H1 (cell line): Measurements from ENCODE around the gene CEP68. TPM values are rescaled to one million over a fixed set of nuclear protein-coding genes. Genes with fewer than 3 reads are reported as not detected.
A peak's percentile ranks its signal among the peaks of the same experiment; 100 is the strongest.

Experiments
- CTCF ChIA-PET: fragments of 300-600 bp; sonication (Branson Sonifier 250); formaldehyde crosslinking; loops from one replicate; lab custom pipeline; 2021; ENCODE audit not compliant: partially characterized antibody; lab: Charles Lee
- POLR2A ChIA-PET: fragments of 300-600 bp; sonication (Branson Sonifier 250); formaldehyde crosslinking; loops from one replicate; lab custom pipeline; 2021; ENCODE audit warnings: inconsistent platforms; ENCODE audit not compliant: partially characterized antibody; lab: Charles Lee
- DNase-seq, 2 experiments: peaks; one replicate each; pipeline versions ENCODE4 v3.0.0 to v3.0.0-alpha.2; 2010 to 2022; ENCODE audit warnings: low spot score in 2 of 2, low read depth in 1 of 2, mixed read lengths in 1 of 2
- FAIRE-seq: peaks from 2 replicates; lab custom pipeline; 2011; peaks lifted over from hg19 to GRCh38; lab: Jason Lieb, UNC
- H2AFZ ChIP-seq: 2 replicates; pipeline ENCODE4 v1.8.1; 2012; ENCODE audit warnings: low read length, inconsistent platforms
- H2AK5ac ChIP-seq: 2 replicates; pipeline ENCODE4 v1.6.1; 2013; ENCODE audit warnings: low read depth, low read length
- H2BK120ac ChIP-seq: replicated peaks from 2 replicates; pipeline ENCODE3; 2013; ENCODE audit warnings: low read depth, low read length, inconsistent platforms
- H2BK12ac ChIP-seq: 2 replicates; pipeline ENCODE4 v1.6.1; 2013; ENCODE audit warnings: low read depth, low read length
- H2BK15ac ChIP-seq: 2 replicates; pipeline ENCODE4 v1.6.1; 2013; ENCODE audit warnings: low read length
- H2BK20ac ChIP-seq: 2 replicates; pipeline ENCODE4 v1.6.1; 2013; ENCODE audit warnings: low read length
- H2BK5ac ChIP-seq: 2 replicates; pipeline ENCODE4 v1.6.1; 2013; ENCODE audit warnings: low read depth, low read length
- H3K14ac ChIP-seq: 2 replicates; pipeline ENCODE4 v1.6.1; 2013; ENCODE audit warnings: inconsistent platforms; ENCODE audit not compliant: insufficient read length
- H3K18ac ChIP-seq: 2 replicates; pipeline ENCODE4 v1.6.1; 2013; ENCODE audit warnings: low read length; ENCODE audit errors: extremely low read depth
- H3K23ac ChIP-seq: 2 replicates; pipeline ENCODE4 v1.6.1; 2013; ENCODE audit warnings: inconsistent platforms; ENCODE audit not compliant: insufficient read length
- H3K23me2 ChIP-seq: 2 replicates; pipeline ENCODE4 v1.6.1; 2013; ENCODE audit warnings: low read depth, low read length
- H3K27ac ChIP-seq: 2 replicates; pipeline ENCODE4 v1.6.1; 2011; ENCODE audit warnings: low read depth, low read length, inconsistent platforms
- H3K27me3 ChIP-seq, 4 experiments: replicated peaks in 1 of 4; 1 replicate in 1 of 4; 2 replicates in 3 of 4; pipeline versions ENCODE4 v1.6.1 to v1.8.1; 2011 to 2013; ENCODE audit warnings: low read length in 3 of 4, mild to moderate bottlenecking in 3 of 4, inconsistent platforms in 2 of 4, mixed read lengths in 2 of 4, moderate library complexity in 1 of 4; ENCODE audit not compliant: control insufficient read depth in 3 of 4, insufficient read depth in 3 of 4; ENCODE audit errors: extremely low read depth in 1 of 4
- H3K36me3 ChIP-seq, 4 experiments: 2 replicates each; pipeline versions ENCODE4 v1.6.1 to v1.8.1; 2011 to 2013; ENCODE audit warnings: mild to moderate bottlenecking in 4 of 4, low read length in 3 of 4, moderate library complexity in 2 of 4, control low read depth in 1 of 4, inconsistent platforms in 1 of 4; ENCODE audit not compliant: insufficient read depth in 4 of 4, control insufficient read depth in 2 of 4
- H3K4ac ChIP-seq: replicated peaks from 2 replicates; pipeline ENCODE3; 2013; ENCODE audit warnings: low read length, low read depth, mixed read lengths, inconsistent platforms; ENCODE audit not compliant: insufficient read length
- H3K4me1 ChIP-seq, 4 experiments: replicated peaks in 1 of 4; 1 replicate in 1 of 4; 2 replicates in 3 of 4; pipeline versions ENCODE4 v1.6.1 to v1.8.1; 2011 to 2013; ENCODE audit warnings: low read length in 3 of 4, inconsistent platforms in 2 of 4, mixed read lengths in 1 of 4; ENCODE audit not compliant: insufficient read depth in 4 of 4, control insufficient read depth in 3 of 4
- H3K4me2 ChIP-seq, 2 experiments: 2 replicates each; pipeline versions ENCODE4 v1.6.1 to v1.8.1; 2011 to 2013; ENCODE audit warnings: low read depth in 2 of 2, low read length in 2 of 2, control low read depth in 1 of 2, inconsistent platforms in 1 of 2, mild to moderate bottlenecking in 1 of 2; ENCODE audit not compliant: insufficient read depth in 1 of 2
- H3K4me3 ChIP-seq, 4 experiments: fragments of 200-600, 300-600 bp in 1 of 4; sonication (generic), shearing (Covaris generic), sonication (Bioruptor Twin) in 1 of 4; 2 replicates each; pipeline versions ENCODE4 v1.5.1 to v1.8.1; 2011 to 2016; ENCODE audit warnings: low read length in 4 of 4, low read depth in 3 of 4, control low read depth in 2 of 4, inconsistent platforms in 2 of 4, mild to moderate bottlenecking in 2 of 4, mixed read lengths in 1 of 4, moderate library complexity in 1 of 4; ENCODE audit not compliant: insufficient read depth in 2 of 4; ENCODE audit errors: extremely low read depth in 1 of 4
- H3K56ac ChIP-seq: replicated peaks from 2 replicates; pipeline ENCODE3; 2013; ENCODE audit warnings: low read depth, mild to moderate bottlenecking, mixed read lengths, low read length, inconsistent platforms; ENCODE audit not compliant: insufficient read length
- H3K79me1 ChIP-seq: 2 replicates; pipeline ENCODE4 v1.6.1; 2013; ENCODE audit warnings: low read depth, low read length, control low read depth
- H3K79me2 ChIP-seq, 2 experiments: 2 replicates each; pipeline versions ENCODE4 v1.6.1 to v1.8.1; 2012 to 2013; ENCODE audit warnings: low read length in 2 of 2, mild to moderate bottlenecking in 2 of 2, inconsistent platforms in 1 of 2; ENCODE audit not compliant: insufficient read depth in 2 of 2, control insufficient read depth in 1 of 2
- H3K9ac ChIP-seq, 4 experiments: replicated peaks in 1 of 4; 1 replicate in 1 of 4; 2 replicates in 3 of 4; pipeline versions ENCODE4 v1.6.1 to v1.8.1; 2011 to 2013; ENCODE audit warnings: low read depth in 3 of 4, low read length in 3 of 4, control low read depth in 2 of 4, mild to moderate bottlenecking in 2 of 4, moderate library complexity in 2 of 4, inconsistent platforms in 1 of 4; ENCODE audit errors: extremely low read depth in 1 of 4
- H3K9me3 ChIP-seq, 2 experiments: 2 replicates each; pipeline versions ENCODE4 v1.6.1 to v1.8.1; 2012 to 2013; ENCODE audit warnings: mild to moderate bottlenecking in 2 of 2, moderate library complexity in 2 of 2, control low read depth in 1 of 2, inconsistent platforms in 1 of 2, low read depth in 1 of 2, low read length in 1 of 2, mixed read lengths in 1 of 2; ENCODE audit not compliant: insufficient read depth in 2 of 2
- H4K20me1 ChIP-seq, 2 experiments: replicated peaks in 1 of 2; 2 replicates each; pipeline versions ENCODE3 to v1.8.1; 2011 to 2013; ENCODE audit warnings: inconsistent platforms in 2 of 2, low read length in 2 of 2, mild to moderate bottlenecking in 1 of 2; ENCODE audit not compliant: insufficient read depth in 2 of 2, control insufficient read depth in 1 of 2
- H4K5ac ChIP-seq: 2 replicates; pipeline ENCODE4 v1.6.1; 2013; ENCODE audit warnings: low read length, low read depth, mixed read lengths, inconsistent platforms; ENCODE audit not compliant: insufficient read length
- H4K8ac ChIP-seq: 2 replicates; pipeline ENCODE4 v1.8.0; 2013; ENCODE audit warnings: mild to moderate bottlenecking, moderate library complexity, low read length, inconsistent platforms; ENCODE audit not compliant: insufficient read depth; ENCODE audit errors: extremely low read depth
- H4K91ac ChIP-seq: replicated peaks from 2 replicates; pipeline ENCODE3; 2013; ENCODE audit warnings: low read length, mixed read lengths, inconsistent platforms; ENCODE audit not compliant: insufficient read length
- BRCA1 ChIP-seq: IDR thresholded peaks from 2 replicates; pipeline ENCODE4 v1.6.1; 2012; ENCODE audit warnings: low read depth, low read length, improper control_type of control experiment
- CHD2 ChIP-seq: IDR thresholded peaks from 2 replicates; pipeline ENCODE4 v1.6.1; 2012; ENCODE audit warnings: low read length, improper control_type of control experiment
- WGBS, 2 experiments: shearing (Covaris generic) in 1 of 2; methylation state at CpG; one replicate each; pipeline versions ENCODE4 v1.1.6 to v1.1.7; 2013 to 2015; ENCODE audit warnings: low lambda C conversion rate in 2 of 2, mixed read lengths in 2 of 2, inconsistent platforms in 1 of 2, low coverage in 1 of 2, missing lambda C conversion rate in 1 of 2; ENCODE audit not compliant: insufficient replicate concordance in 2 of 2, insufficient coverage in 1 of 2, insufficient read length in 1 of 2; ENCODE audit errors: extremely low coverage in 1 of 2, missing lambda C conversion rate in 1 of 2; 5-methylcytosine and 5-hydroxymethylcytosine counted together
- polyA plus RNA-seq, 7 experiments: library from polyadenylated mRNA; depleted of rRNA in 3 of 7; stranded (reverse) in 5 of 7; unstranded in 2 of 7; fragments of >200 nt in 5 of 7; fragments of 200-250 nt in 2 of 7; gene quantifications; 1 replicate in 5 of 7; 2 replicates in 1 of 7; 4 replicates in 1 of 7; pipeline versions ENCODE4 v1.2.1 to v1.2.3, GENCODE V29; 2011 to 2013; ENCODE audit warnings: missing spikeins in 2 of 7, mixed read lengths in 2 of 7
- total RNA-seq: library from RNA; stranded (reverse); fragmentation: NEBNext Ultra II Directional; extraction: Animal tissue kit (Norgen Biotek cat#: 25700); gene quantifications from 2 replicates; pipeline ENCODE4 v1.2.1, GENCODE V29; 2021

The CEP68 gene
- total and polyA plus RNA-seq, 2 of the 8 experiments (the other 6 are each of a cell fraction or from before 2014, with no cell fraction given): 23.2 to 24.7 TPM

GRCh38 chr2:65073879-65074565, 17.8 kb downstream of the CEP68 start:
- Histone ChIP-seq H3K4ac (no peak overlapping the region), H2BK20ac (no peak overlapping the region), H2BK120ac (no peak overlapping the region), H2AK5ac (no peak overlapping the region), H2BK12ac (no peak overlapping the region), H3K27ac (no peak overlapping the region), H3K27me3 (no peaks in the 10 kb centered on the region), H4K8ac (no peak overlapping the region; the same call in 1 of the 2 replicates), H2AFZ (no peak overlapping the region), H3K18ac (no peak overlapping the region), H3K4me2 (no peak overlapping the region), H3K14ac (no peak overlapping the region), H3K36me3 (peaks cover 20 to 79% (median 42%) of the 10 kb centered on the region in 4 experiments), H4K91ac (no peak overlapping the region), H3K9ac (no peak overlapping the region), H3K23me2 (no peaks in the 10 kb centered on the region; the same call in 1 of the 2 replicates), H2BK15ac (no peak overlapping the region), H3K56ac (no peak overlapping the region), H3K79me1 (peaks cover 4% of the 10 kb centered on the region; the same call in 1 of the 2 replicates), H4K20me1 (peaks cover 18 to 24% of the 10 kb centered on the region in 2 experiments), H2BK5ac (no peak overlapping the region), H3K4me1 (peaks cover 0 to 18% (median 5%) of the 10 kb centered on the region in 4 experiments), H3K4me3 (no peak overlapping the region), H3K79me2 (0 out of 4 replicates have a peak, but pooled peaks cover 0 to under 1% of the 10 kb centered on the region in 2 experiments), H4K5ac (no peak overlapping the region), H3K9me3 (no peaks in the 10 kb centered on the region), H3K23ac (no peak overlapping the region)
- peak in 1 of 2 experiments; percentile 23 for DNase-seq
- no peak for TF ChIP-seq CHD2
- no peak for TF ChIP-seq BRCA1
- FAIRE-seq: no peak
- 91% methylated on average over 12 of the region's 12 CpGs; no CpG with 5 or more reads in 1 of the 2 experiments for WGBS, 2 experiments
- CTCF ChIA-PET: interaction anchor here (1.5 to 6.2 kb wide), 3 partner anchors 9 to 112 kb away, joined by 6 to 27 read pairs (median 26); no protein-coding TSS in a partner anchor
- POLR2A ChIA-PET: interaction anchor here (1.2 to 3.2 kb wide), 4 partner anchors 9 to 95 kb away, joined by 3 to 12 read pairs (median 8); partner anchors contain the start of gene CEP68
